ENCODE results near the gene TRIM37.

The TRIM37 gene, protein sequence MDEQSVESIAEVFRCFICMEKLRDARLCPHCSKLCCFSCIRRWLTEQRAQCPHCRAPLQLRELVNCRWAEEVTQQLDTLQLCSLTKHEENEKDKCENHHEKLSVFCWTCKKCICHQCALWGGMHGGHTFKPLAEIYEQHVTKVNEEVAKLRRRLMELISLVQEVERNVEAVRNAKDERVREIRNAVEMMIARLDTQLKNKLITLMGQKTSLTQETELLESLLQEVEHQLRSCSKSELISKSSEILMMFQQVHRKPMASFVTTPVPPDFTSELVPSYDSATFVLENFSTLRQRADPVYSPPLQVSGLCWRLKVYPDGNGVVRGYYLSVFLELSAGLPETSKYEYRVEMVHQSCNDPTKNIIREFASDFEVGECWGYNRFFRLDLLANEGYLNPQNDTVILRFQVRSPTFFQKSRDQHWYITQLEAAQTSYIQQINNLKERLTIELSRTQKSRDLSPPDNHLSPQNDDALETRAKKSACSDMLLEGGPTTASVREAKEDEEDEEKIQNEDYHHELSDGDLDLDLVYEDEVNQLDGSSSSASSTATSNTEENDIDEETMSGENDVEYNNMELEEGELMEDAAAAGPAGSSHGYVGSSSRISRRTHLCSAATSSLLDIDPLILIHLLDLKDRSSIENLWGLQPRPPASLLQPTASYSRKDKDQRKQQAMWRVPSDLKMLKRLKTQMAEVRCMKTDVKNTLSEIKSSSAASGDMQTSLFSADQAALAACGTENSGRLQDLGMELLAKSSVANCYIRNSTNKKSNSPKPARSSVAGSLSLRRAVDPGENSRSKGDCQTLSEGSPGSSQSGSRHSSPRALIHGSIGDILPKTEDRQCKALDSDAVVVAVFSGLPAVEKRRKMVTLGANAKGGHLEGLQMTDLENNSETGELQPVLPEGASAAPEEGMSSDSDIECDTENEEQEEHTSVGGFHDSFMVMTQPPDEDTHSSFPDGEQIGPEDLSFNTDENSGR

DNA sequence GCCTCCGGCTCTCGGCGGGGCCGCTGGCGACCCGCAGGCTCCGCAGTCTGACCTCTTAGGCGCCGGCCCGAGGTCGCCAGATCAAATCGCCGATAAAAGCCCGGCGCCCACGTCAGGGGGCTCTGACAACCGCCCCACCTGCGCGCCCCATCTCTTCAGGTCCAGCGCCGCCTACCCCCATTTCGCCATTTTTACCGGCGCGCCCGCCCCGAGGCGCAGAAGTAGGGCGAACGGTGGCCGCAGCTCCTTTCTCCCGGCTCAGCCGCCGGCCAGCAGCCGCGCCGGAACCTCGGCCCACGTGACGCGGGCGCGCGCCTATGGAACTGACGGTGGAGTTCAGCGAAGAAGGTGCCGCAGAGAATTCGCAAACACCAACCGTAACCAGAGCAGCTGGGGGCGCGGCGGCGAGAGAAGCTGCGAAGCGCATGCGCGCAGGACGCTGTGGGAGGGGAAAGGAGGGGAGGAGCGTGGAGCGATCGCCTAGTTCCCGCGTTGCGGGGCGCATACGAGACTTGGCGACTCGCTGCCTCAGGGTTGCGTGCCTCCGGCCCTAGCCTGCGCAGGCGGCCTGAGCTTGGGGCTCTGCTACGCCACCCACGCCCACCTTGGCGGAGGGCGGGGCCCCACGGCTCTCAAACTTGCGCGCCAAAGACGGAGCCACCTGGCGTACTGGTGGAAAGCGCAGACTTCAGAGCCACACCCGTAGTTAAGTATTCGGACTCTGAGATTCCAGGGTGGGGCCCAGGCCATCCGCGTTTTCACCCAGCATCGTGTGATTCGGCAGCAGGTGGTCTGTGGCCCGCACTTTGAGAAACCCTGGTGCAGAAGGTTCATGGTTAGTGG lies at the start of gene TRIM37:
TRIM37 (minus strand) TSS at position 418 of the 843 bp plus-strand sequence. CDS start 419 bp downstream, outside the sequence.
- in situ Hi-C loops (cut with HindIII; ENCODE audit: low sequenced_read_pairs) = no loop called here
- TF ChIP-seq, protein P1, sequence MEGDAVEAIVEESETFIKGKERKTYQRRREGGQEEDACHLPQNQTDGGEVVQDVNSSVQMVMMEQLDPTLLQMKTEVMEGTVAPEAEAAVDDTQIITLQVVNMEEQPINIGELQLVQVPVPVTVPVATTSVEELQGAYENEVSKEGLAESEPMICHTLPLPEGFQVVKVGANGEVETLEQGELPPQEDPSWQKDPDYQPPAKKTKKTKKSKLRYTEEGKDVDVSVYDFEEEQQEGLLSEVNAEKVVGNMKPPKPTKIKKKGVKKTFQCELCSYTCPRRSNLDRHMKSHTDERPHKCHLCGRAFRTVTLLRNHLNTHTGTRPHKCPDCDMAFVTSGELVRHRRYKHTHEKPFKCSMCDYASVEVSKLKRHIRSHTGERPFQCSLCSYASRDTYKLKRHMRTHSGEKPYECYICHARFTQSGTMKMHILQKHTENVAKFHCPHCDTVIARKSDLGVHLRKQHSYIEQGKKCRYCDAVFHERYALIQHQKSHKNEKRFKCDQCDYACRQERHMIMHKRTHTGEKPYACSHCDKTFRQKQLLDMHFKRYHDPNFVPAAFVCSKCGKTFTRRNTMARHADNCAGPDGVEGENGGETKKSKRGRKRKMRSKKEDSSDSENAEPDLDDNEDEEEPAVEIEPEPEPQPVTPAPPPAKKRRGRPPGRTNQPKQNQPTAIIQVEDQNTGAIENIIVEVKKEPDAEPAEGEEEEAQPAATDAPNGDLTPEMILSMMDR (IDR thresholded peaks at IDR 0.05; ENCODE audit: low read depth, low read length) = no peak
- H3K4me3 ChIP-seq (ENCODE audit: low read depth, low read length) = peak within 1 kb of the TSS; percentile 95
- DNase-seq (ENCODE audit: low read depth, low spot score) = peak; percentile 99

DNA sequence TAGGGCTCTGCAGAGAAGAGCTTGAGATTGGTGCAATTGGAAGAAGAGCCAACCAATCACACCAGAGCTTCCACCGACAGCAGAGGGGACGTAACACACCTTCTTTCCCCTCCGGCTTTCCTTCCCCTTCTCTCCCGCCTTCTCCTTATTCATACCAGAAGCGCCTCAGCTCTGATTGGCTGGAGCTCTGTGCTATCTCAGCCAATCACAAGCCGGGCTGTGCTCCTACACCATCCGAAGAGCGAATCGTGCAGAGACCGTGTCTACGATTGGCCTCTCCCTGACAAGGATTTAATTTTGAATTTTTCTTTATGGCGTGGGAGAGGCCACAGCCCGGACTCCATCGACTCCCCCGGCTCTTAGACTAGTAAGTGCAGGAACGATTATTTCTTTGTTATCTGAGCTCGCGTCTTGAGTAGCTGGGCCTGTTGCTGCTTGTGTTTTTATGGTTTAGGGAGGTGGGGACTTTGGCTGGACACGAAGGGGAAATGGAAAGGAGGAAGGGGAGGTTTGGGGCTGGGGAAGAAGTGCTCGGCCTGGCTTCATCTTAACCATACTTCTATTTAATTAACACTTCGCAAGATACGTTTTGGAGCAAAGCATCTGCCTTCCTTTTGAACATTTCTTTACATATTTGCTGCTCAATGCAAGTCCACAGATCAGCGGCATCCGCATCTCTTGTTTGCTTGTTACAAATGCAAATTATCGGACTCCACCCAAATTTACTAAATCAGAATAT lies 48.9 kb upstream of the TRIM37 start, which contains the start of gene PRR11:
PRR11 (plus strand) TSS at position 308 of the 739 bp plus-strand sequence. CDS start 14,007 bp downstream, outside the sequence.
- in situ Hi-C loops (cut with HindIII; ENCODE audit: low sequenced_read_pairs) = no loop called here
- TF ChIP-seq, protein P1 (IDR thresholded peaks at IDR 0.05; ENCODE audit: low read depth, low read length) = no peak
- peak; percentile 100 for DNase-seq (ENCODE audit: low read depth, low spot score)

DNA sequence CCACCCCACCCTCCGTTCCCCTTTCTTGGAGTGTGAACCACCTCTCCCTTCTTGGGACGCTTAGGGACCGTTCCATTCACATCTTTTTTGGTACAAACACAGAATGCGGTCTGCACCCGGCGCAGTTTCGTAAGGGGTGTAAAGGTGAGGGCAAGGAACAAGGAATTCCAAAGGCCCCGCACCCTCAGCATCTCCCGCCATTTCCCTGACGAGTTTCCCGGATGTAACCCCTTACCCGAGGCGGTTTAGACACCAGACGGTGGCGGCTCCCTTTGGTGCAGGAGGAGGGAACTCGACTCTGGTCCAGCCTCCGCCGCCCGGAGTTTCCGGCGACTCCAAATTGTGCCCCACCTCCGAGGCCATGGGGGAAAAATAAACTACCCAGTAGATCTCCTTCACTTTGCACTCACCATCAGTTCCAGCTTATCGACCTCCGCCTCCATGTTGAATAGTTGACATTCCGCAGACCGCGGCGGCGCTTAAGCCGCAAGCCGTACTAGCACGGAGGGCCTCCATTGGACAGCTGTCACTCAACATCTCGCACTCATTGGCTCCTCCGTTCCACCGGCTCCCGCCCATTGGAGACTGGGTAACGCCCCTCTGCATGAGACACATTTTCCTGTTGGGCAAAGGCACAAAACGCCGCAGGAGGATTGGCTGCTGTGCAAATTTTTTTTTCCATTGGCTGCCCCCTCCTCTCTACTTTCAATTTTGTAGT lies 48.2 kb upstream of the TRIM37 start, which contains the start of gene SKA2:
SKA2 (minus strand) TSS at position 466 of the 718 bp plus-strand sequence; CDS start at position 443, 23 bp downstream.
- in situ Hi-C loops (cut with HindIII; ENCODE audit: low sequenced_read_pairs) = no loop called here
- H3K4me3 ChIP-seq (ENCODE audit: low read depth, low read length) = peak within 1 kb of the TSS; percentile 92
- DNase-seq (ENCODE audit: low read depth, low spot score) = no peak
- TF ChIP-seq, protein P1 (IDR thresholded peaks at IDR 0.05; ENCODE audit: low read depth, low read length) = no peak

More for the DNA sequence above, 48.9 kb upstream of the TRIM37 start, which contains the start of gene PRR11:
- H3K4me3 ChIP-seq (ENCODE audit: low read depth, low read length) = peak within 1 kb of the TSS; percentile 92

DNA sequence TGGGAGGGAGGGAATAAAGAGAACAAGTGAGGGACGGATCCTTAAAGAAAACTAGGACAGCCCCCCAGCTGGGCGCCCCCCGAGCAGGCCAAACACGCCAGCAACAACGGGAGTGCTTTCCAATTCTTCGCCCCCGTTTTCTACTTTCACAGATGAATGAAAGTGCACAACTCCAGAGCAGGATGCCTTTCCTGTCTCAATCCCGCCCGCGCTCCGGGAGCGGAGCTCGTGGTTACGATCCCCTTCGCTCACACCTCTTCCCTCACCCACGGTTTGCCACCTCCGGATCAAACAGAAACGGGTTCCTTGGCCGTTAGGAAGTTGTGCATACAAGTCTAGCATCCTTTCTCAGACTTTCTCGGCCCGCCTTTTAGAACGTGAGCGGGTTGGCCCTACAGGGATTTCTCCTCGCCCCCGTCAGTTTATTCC lies 47.6 kb upstream of the TRIM37 start:
- DNase-seq (ENCODE audit: low read depth, low spot score) = no peak
- TF ChIP-seq, protein P1 (IDR thresholded peaks at IDR 0.05; ENCODE audit: low read depth, low read length) = no peak
- in situ Hi-C loops (cut with HindIII; ENCODE audit: low sequenced_read_pairs) = no loop called here
- peak overlapping the region; percentile 92 for H3K4me3 ChIP-seq (ENCODE audit: low read depth, low read length)

DNA sequence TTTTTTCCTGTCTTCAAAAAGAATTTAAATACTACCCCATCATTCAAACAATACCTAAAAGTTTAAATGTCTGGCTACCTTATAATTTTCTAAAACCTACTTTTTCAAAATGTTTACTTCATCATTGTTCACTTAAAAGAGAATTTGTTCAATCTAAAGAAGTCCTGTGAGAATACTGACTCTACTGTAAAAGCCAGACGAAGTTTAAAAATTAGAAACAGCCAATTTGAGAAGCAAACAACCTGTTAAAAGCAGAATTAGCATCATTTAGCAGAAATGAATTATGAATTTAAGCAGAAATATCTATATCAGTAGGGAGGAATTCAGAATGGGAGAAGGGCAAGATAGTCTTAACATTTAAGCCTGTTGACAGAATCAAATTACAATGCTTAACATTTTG lies 46.2 kb upstream of the TRIM37 start:
- in situ Hi-C loops (cut with HindIII; ENCODE audit: low sequenced_read_pairs) = no loop called here
- TF ChIP-seq, protein P1 (IDR thresholded peaks at IDR 0.05; ENCODE audit: low read depth, low read length) = no peak
- H3K4me3 ChIP-seq (ENCODE audit: low read depth, low read length) = peak overlapping the region; percentile 92
- no peak for DNase-seq (ENCODE audit: low read depth, low spot score)
